CD4-positive, alpha-beta memory T cell (primary cell): ENCODE measurements around the gene TNS1. TPM values are rescaled to one million over a fixed set of nuclear protein-coding genes. Genes with fewer than 3 reads are reported as not detected.

ENCODE experiments used
- CTCF ChIA-PET: fragments of 350-600 bp; sonication (Branson Sonifier 250); formaldehyde crosslinking; loops from one replicate; lab custom pipeline; 2021; ENCODE audit warnings: inconsistent platforms; ENCODE audit not compliant: partially characterized antibody; lab: Charles Lee
- POLR2A ChIA-PET: fragments of 350-600 bp; sonication (Branson Sonifier 250); formaldehyde crosslinking; loops from one replicate; lab custom pipeline; 2021; ENCODE audit not compliant: partially characterized antibody; lab: Charles Lee
- DNase-seq, 5 donors: peaks; one replicate each; pipeline versions ENCODE4 v3.0.0 to v3.0.0-alpha.2; 2020 to 2022; ENCODE audit warnings: mixed read lengths in 1 of 5
- H3K27ac ChIP-seq: one replicate; pipeline ENCODE4 v1.7.0; 2013; ENCODE audit warnings: low read depth, low read length
- H3K27me3 ChIP-seq: 2 replicates; pipeline ENCODE4 v1.7.0; 2013; ENCODE audit warnings: mild to moderate bottlenecking, low read length, moderate library complexity; ENCODE audit not compliant: insufficient read depth
- H3K36me3 ChIP-seq: 2 replicates; pipeline ENCODE4 v1.7.0; 2013; ENCODE audit warnings: mild to moderate bottlenecking, low read length, moderate library complexity; ENCODE audit not compliant: insufficient read depth
- H3K4me1 ChIP-seq: 2 replicates; pipeline ENCODE4 v1.7.0; 2013; ENCODE audit warnings: mild to moderate bottlenecking, low read length, moderate library complexity; ENCODE audit not compliant: insufficient read depth
- H3K4me3 ChIP-seq, 2 donors: one replicate each; pipeline ENCODE4 v1.7.0; 2013; ENCODE audit warnings: low read length in 2 of 2, mild to moderate bottlenecking in 1 of 2
- H3K9me3 ChIP-seq, 2 donors: one replicate each; pipeline ENCODE4 v1.7.0; 2013; ENCODE audit warnings: low read length in 2 of 2, control low read depth in 1 of 2; ENCODE audit not compliant: control insufficient read depth in 1 of 2
- H3K27ac Mint-ChIP-seq, 7 donors: one replicate each; pipeline ENCODE4 v1.8.0; 2020 to 2021; ENCODE audit warnings: mixed read lengths in 7 of 7, mild to moderate bottlenecking in 6 of 7, inconsistent platforms in 3 of 7, moderate library complexity in 3 of 7
- H3K27me3 Mint-ChIP-seq, 2 donors: one replicate each; pipeline ENCODE4 v1.8.0; 2020 to 2021; ENCODE audit warnings: mixed read lengths in 2 of 2
- H3K36me3 Mint-ChIP-seq, 2 donors: one replicate each; pipeline ENCODE4 v1.8.0; 2020 to 2021; ENCODE audit warnings: mixed read lengths in 2 of 2, inconsistent platforms in 1 of 2, mild to moderate bottlenecking in 1 of 2
- H3K4me1 Mint-ChIP-seq, 4 donors: one replicate each; pipeline ENCODE4 v1.8.0; 2020 to 2021; ENCODE audit warnings: mixed read lengths in 4 of 4, mild to moderate bottlenecking in 1 of 4
- H3K4me3 Mint-ChIP-seq, 8 donors: one replicate each; pipeline ENCODE4 v1.8.0; 2020 to 2021; ENCODE audit warnings: mixed read lengths in 8 of 8, mild to moderate bottlenecking in 7 of 8, moderate library complexity in 6 of 8, inconsistent platforms in 3 of 8
- H3K9me3 Mint-ChIP-seq, 8 donors: one replicate each; pipeline ENCODE4 v1.8.0; 2020 to 2021; ENCODE audit warnings: mixed read lengths in 8 of 8, mild to moderate bottlenecking in 5 of 8, inconsistent platforms in 3 of 8, moderate library complexity in 1 of 8
- intact Hi-C: fragments of 100-400 bp; cut with micrococcal nuclease; formaldehyde crosslinking; loops from one replicate; pipeline ENCODE4 v1.15.1; 2023
- polyA plus RNA-seq, 2 donors: library from polyadenylated mRNA; unstranded; fragments of 300-500 nt; fragmentation: Illumina TruSeq; gene quantifications; one replicate each; pipeline ENCODE4 v1.2.3, GENCODE V29; 2021
- total RNA-seq, 2 experiments: library from RNA; stranded (reverse); gene quantifications; one replicate each; pipeline ENCODE4 v1.2.3, GENCODE V29; 2021

TNS1 gene
- total and polyA plus RNA-seq, 4 experiments from 2014 or later = 0.78 to 1.2 TPM; not detected in 2

DNA sequence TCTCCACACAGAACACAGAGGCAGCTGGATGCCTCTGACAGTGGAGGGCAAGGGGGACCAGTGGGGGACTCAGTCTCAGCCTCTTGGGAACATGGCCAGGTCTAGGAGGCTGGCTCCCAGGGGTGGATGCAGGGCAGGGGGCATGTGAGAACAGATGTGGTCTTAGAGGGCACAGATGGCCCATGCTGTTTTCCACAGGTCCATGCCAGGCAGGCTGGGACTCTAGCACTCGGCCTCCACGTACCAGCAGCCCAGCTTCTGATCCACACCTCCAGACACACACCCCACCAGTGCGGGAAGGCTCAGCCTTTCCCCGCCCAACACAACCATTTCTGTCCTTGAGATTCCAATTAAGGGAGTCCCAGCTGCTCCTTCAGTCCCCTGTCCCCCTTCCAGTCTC is 42.4 kb downstream of the TNS1 start:
- CTCF ChIA-PET = no interaction called here
- intact Hi-C loops = no loop called here
- no peak for DNase-seq
- Histone ChIP-seq H3K27me3 (no peaks in the 10 kb centered on the region), H3K4me3 (no peak overlapping the region), H3K36me3 (no peaks in the 10 kb centered on the region), H3K9me3 (no peaks in the 10 kb centered on the region), H3K4me1 (no peaks in the 10 kb centered on the region), H3K27ac (no peak overlapping the region)
- Mint-ChIP-seq H3K27ac (no peak overlapping the region), H3K4me1 (no peaks in the 10 kb centered on the region), H3K27me3 (peaks cover 2 to 4% of the 10 kb centered on the region in 2 donors), H3K4me3 (no peak overlapping the region), H3K9me3 (no peaks in the 10 kb centered on the region), H3K36me3 (no peaks in the 10 kb centered on the region)
- POLR2A ChIA-PET = no interaction called here

DNA sequence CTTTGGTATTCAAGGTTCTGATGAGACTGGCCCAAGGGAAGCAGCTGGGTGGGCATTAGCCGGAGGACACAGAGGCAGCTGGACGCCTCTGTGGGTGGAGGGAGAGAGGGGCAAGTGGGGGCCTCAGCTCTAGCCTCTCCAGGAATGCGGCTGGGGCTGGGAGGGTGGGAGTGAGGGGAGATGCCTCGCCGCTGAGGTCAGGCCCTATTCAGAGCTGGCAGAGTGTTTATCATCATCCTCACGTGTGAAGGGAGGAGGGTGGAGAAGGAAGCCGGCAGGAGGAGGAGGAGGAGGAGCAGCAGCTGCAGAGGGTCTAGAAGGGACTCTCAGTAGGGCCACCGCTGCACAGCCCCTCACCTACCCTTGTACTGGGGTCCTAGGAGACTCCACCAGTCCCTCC is 43.1 kb downstream of the TNS1 start:
- Histone ChIP-seq H3K9me3 (no peaks in the 10 kb centered on the region), H3K4me3 (no peak overlapping the region), H3K4me1 (no peaks in the 10 kb centered on the region), H3K27ac (no peak overlapping the region), H3K36me3 (no peaks in the 10 kb centered on the region), H3K27me3 (no peaks in the 10 kb centered on the region)
- Mint-ChIP-seq H3K4me3 (no peak overlapping the region), H3K36me3 (no peaks in the 10 kb centered on the region), H3K4me1 (no peaks in the 10 kb centered on the region), H3K27me3 (peaks cover 3 to 5% of the 10 kb centered on the region in 2 donors), H3K27ac (no peak overlapping the region), H3K9me3 (no peaks in the 10 kb centered on the region)
- DNase-seq = no peak
- POLR2A ChIA-PET = no interaction called here
- intact Hi-C loops = no loop called here
- CTCF ChIA-PET = no interaction called here

DNA sequence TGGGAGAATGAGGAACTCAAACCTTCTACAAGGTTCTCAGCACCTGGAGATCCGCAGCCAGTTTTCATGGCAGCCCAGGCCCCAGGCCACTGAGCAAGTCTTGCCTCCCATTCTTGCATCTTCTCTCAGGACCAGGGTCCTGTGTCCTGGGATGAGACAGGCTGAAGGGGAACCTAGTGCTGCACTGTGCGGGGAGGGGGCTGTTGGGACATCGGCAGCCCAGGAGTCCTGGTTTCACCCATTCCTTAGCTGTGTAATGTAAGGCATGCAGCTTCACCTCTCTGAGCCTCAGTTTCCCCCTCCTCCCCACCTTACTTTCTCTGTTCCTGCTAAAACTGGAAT is 43.9 kb downstream of the TNS1 start:
- Histone ChIP-seq H3K27ac (no peak overlapping the region), H3K27me3 (no peaks in the 10 kb centered on the region), H3K4me3 (no peak overlapping the region), H3K4me1 (no peaks in the 10 kb centered on the region), H3K9me3 (no peaks in the 10 kb centered on the region), H3K36me3 (no peaks in the 10 kb centered on the region)
- no peaks in the 10 kb centered on the region for H3K4me1 Mint-ChIP-seq
- H3K27ac Mint-ChIP-seq = no peak overlapping the region
- DNase-seq = no peak
- intact Hi-C loops = no loop called here
- H3K4me3 Mint-ChIP-seq = no peak overlapping the region
- H3K36me3 Mint-ChIP-seq = no peaks in the 10 kb centered on the region
- peaks cover 5 to 8% of the 10 kb centered on the region in 2 donors for H3K27me3 Mint-ChIP-seq
- POLR2A ChIA-PET = no interaction called here
- CTCF ChIA-PET = no interaction called here
- no peaks in the 10 kb centered on the region for H3K9me3 Mint-ChIP-seq

- no peak overlapping the region for H3K27ac Mint-ChIP-seq
- H3K4me3 Mint-ChIP-seq = no peak overlapping the region
- Histone ChIP-seq H3K4me1 (no peaks in the 10 kb centered on the region), H3K36me3 (no peaks in the 10 kb centered on the region), H3K27me3 (no peaks in the 10 kb centered on the region), H3K9me3 (no peaks in the 10 kb centered on the region), H3K4me3 (no peak overlapping the region), H3K27ac (no peak overlapping the region)
- CTCF ChIA-PET = interaction anchor here (0.7 to 1.1 kb wide), 2 partner anchors 71 to 1730 kb away, joined by 3 read pairs; no protein-coding TSS in a partner anchor
- peaks cover 5 to 8% of the 10 kb centered on the region in 2 donors for H3K27me3 Mint-ChIP-seq
- H3K4me1 Mint-ChIP-seq = no peaks in the 10 kb centered on the region
- no peak for DNase-seq
- no peaks in the 10 kb centered on the region for H3K9me3 Mint-ChIP-seq
- POLR2A ChIA-PET = no interaction called here
- intact Hi-C loops = no loop called here
- no peaks in the 10 kb centered on the region for H3K36me3 Mint-ChIP-seq
These were observed 44.5 kb downstream of the TNS1 start for GRCh38 chr2:217958206-217958883.

GRCh38 chr2:217956586-217957457 is 46.0 kb downstream of the TNS1 start:
- DNase-seq = no peak
- CTCF ChIA-PET = interaction anchor here (1.1 kb wide), 1 partner anchor 70 kb away, joined by 3 read pairs; no protein-coding TSS in a partner anchor
- Mint-ChIP-seq H3K4me3 (no peak overlapping the region), H3K9me3 (peaks cover 0 to 2% (median 0%) of the 10 kb centered on the region in 8 donors), H3K36me3 (no peaks in the 10 kb centered on the region), H3K4me1 (no peaks in the 10 kb centered on the region), H3K27me3 (peaks cover 5 to 10% of the 10 kb centered on the region in 2 donors), H3K27ac (no peak overlapping the region)
- POLR2A ChIA-PET = interaction anchor here (0.6 kb wide), 1 partner anchor 97 kb away, joined by 3 read pairs; no protein-coding TSS in a partner anchor
- intact Hi-C loops = no loop called here
- no peaks in the 10 kb centered on the region for H3K36me3 ChIP-seq
- H3K4me1 ChIP-seq = no peaks in the 10 kb centered on the region
- no peak overlapping the region for H3K27ac ChIP-seq
- H3K4me3 ChIP-seq = no peak overlapping the region
- no peaks in the 10 kb centered on the region for H3K27me3 ChIP-seq
- no peaks in the 10 kb centered on the region for H3K9me3 ChIP-seq

- H3K4me1 Mint-ChIP-seq = no peaks in the 10 kb centered on the region
- no peaks in the 10 kb centered on the region for H3K4me1 ChIP-seq
- no peaks in the 10 kb centered on the region for H3K9me3 ChIP-seq
- peaks cover 5 to 10% of the 10 kb centered on the region in 2 donors for H3K27me3 Mint-ChIP-seq
- no peak overlapping the region for H3K27ac ChIP-seq
- ChIA-PET POLR2A (no interaction called here), CTCF (no interaction called here)
- H3K4me3 Mint-ChIP-seq = no peak overlapping the region
- DNase-seq = no peak
- H3K9me3 Mint-ChIP-seq = peaks cover 0 to 2% (median 0%) of the 10 kb centered on the region in 8 donors
- intact Hi-C loops = no loop called here
- H3K36me3 ChIP-seq = no peaks in the 10 kb centered on the region
- H3K4me3 ChIP-seq = no peak overlapping the region
- peak overlapping the region in 1 of 7 donors; percentile 47 for H3K27ac Mint-ChIP-seq
- no peaks in the 10 kb centered on the region for H3K27me3 ChIP-seq
- H3K36me3 Mint-ChIP-seq = no peaks in the 10 kb centered on the region
These were observed 46.8 kb downstream of the TNS1 start for GRCh38 chr2:217955881-217956493.
